Naive B cell (primary cell): Measurements from ENCODE around the gene LOXL1. TPM values are rescaled to one million over a fixed set of nuclear protein-coding genes. Genes with fewer than 3 reads are reported as not detected.

ENCODE experiments used
- ATAC-seq, 2 donors: fragments of 150-1000 bp; cut with Tn5 transposase; 2 replicates each; pipeline ENCODE4 v1.10.0; 2021; ENCODE audit warnings: low read depth in 2 of 2, mild to moderate bottlenecking in 2 of 2, moderate library complexity in 2 of 2
- DNase-seq: peaks from one replicate; pipeline ENCODE4 v3.0.0; 2022
- H3K27ac Mint-ChIP-seq, 6 donors: one replicate each; pipeline ENCODE4 v1.8.0; 2020 to 2022; ENCODE audit warnings: mild to moderate bottlenecking in 6 of 6, mixed read lengths in 6 of 6, moderate library complexity in 5 of 6, inconsistent platforms in 2 of 6
- H3K27me3 Mint-ChIP-seq, 3 donors: one replicate each; pipeline ENCODE4 v1.8.0; 2021 to 2022; ENCODE audit warnings: mixed read lengths in 3 of 3, mild to moderate bottlenecking in 1 of 3
- H3K36me3 Mint-ChIP-seq, 2 donors: one replicate each; pipeline ENCODE4 v1.8.0; 2020 to 2022; ENCODE audit warnings: mixed read lengths in 2 of 2, inconsistent platforms in 1 of 2, mild to moderate bottlenecking in 1 of 2
- H3K4me1 Mint-ChIP-seq, 3 donors: one replicate each; pipeline ENCODE4 v1.8.0; 2020 to 2022; ENCODE audit warnings: mixed read lengths in 3 of 3, inconsistent platforms in 1 of 3, mild to moderate bottlenecking in 1 of 3, moderate library complexity in 1 of 3
- H3K4me3 Mint-ChIP-seq, 8 donors: one replicate each; pipeline ENCODE4 v1.8.0; 2020 to 2022; ENCODE audit warnings: mild to moderate bottlenecking in 8 of 8, mixed read lengths in 8 of 8, moderate library complexity in 8 of 8, inconsistent platforms in 2 of 8
- H3K9me3 Mint-ChIP-seq, 7 donors: one replicate each; pipeline ENCODE4 v1.8.0; 2020 to 2022; ENCODE audit warnings: mixed read lengths in 7 of 7, mild to moderate bottlenecking in 5 of 7, inconsistent platforms in 2 of 7, moderate library complexity in 1 of 7
- polyA plus RNA-seq, 6 donors: library from polyadenylated mRNA; unstranded; fragments of 300-500 nt; fragmentation: Illumina TruSeq; gene quantifications; one replicate each; pipeline ENCODE4 v1.2.3, GENCODE V29; 2021; ENCODE audit warnings: low read depth in 6 of 6

Gene LOXL1, protein sequence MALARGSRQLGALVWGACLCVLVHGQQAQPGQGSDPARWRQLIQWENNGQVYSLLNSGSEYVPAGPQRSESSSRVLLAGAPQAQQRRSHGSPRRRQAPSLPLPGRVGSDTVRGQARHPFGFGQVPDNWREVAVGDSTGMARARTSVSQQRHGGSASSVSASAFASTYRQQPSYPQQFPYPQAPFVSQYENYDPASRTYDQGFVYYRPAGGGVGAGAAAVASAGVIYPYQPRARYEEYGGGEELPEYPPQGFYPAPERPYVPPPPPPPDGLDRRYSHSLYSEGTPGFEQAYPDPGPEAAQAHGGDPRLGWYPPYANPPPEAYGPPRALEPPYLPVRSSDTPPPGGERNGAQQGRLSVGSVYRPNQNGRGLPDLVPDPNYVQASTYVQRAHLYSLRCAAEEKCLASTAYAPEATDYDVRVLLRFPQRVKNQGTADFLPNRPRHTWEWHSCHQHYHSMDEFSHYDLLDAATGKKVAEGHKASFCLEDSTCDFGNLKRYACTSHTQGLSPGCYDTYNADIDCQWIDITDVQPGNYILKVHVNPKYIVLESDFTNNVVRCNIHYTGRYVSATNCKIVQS
- polyA plus RNA-seq = under 1 TPM in 2 of 6 donors, not detected in 4; 0.19 to 0.48 TPM

- H3K4me3 Mint-ChIP-seq = peak within 1 kb of the TSS; percentile 25 to 86 (median 74)
- H3K27ac Mint-ChIP-seq = peak within 1 kb of the TSS in 3 of 6 donors; percentile 26 to 82 (median 29)
- no peaks in the 10 kb centered on the region for H3K9me3 Mint-ChIP-seq
- ATAC-seq = no peak
- peaks cover 18 to 58% (median 46%) of the 10 kb centered on the region in 3 donors for H3K27me3 Mint-ChIP-seq
- H3K4me1 Mint-ChIP-seq = peaks cover 18 to 32% (median 21%) of the 10 kb centered on the region in 3 donors
- no peaks in the 10 kb centered on the region for H3K36me3 Mint-ChIP-seq
- no peak for DNase-seq
Observed at GRCh38 chr15:73926219-73927002, at the start of gene LOXL1. Gene LOXL1, plus strand, starts transcription at chr15:73926462. Its CDS starts 322 bp downstream, at chr15:73926784.

DNA sequence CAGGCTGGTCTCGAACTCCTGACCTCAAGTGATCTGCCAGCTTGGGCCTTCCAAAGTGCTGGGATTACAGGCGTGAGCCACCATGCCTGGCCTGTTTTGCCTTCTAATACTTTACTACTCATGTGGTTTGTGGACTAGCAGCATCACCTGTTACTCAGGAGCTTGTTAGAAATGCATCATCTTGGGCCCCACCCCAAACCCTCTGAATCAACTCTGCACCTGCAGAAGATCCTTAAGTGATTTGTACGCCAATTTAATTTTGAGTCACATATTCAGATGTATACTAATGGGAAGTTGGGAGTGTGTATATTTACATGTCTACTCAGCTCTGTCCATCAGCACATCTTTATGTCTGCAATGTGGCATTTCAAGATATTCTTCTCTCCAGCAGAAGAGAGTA lies 46.8 kb upstream of the LOXL1 start:
- Mint-ChIP-seq H3K27ac (no peak overlapping the region), H3K27me3 (peaks cover 6 to 48% (median 39%) of the 10 kb centered on the region in 3 donors), H3K4me3 (no peak overlapping the region), H3K36me3 (peaks cover 0 to 4% of the 10 kb centered on the region in 2 donors), H3K4me1 (no peaks in the 10 kb centered on the region), H3K9me3 (peaks cover 0 to under 1% (median 0%) of the 10 kb centered on the region in 7 donors)
- ATAC-seq (no peak), DNase-seq (no peak)

DNA sequence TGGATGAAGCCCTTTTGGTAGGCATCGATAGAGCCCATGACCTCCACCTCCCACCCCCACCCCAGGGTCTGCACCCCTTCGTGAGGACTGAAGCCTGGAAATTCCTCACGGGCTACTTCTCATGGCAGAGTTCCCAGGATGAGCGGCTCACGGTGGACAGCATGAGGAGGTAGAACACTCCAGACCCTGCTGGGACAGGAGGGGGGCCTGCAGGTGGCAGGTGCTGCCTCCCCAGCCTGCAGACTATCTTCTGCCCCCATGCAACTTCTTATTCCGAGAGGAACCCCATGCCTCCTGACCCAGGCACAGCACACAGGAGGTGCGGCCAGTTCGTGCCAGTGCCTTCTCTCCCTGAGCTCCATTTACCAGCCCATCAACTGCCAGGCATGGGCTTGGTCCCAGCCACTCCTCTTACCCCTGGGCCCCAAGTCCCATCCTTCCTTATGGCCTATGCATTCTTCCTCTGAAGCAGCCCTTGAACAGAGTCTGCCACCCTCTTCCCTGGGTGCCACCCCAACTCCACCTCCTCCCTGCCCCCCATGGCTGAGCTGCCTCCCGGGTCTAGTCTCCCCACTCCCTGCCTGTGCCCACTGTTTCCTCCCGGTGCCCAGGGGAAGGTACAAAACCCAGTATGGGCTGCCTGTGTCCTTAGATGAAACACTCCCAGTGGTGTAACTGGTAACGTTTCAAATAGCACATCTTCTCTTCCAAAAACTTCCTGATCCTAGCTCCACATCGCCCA lies 44.5 kb upstream of the LOXL1 start:
- Mint-ChIP-seq H3K4me3 (no peak overlapping the region), H3K27me3 (peaks cover 11 to 39% (median 22%) of the 10 kb centered on the region in 3 donors), H3K9me3 (no peaks in the 10 kb centered on the region), H3K4me1 (no peaks in the 10 kb centered on the region), H3K36me3 (no peaks in the 10 kb centered on the region), H3K27ac (no peak overlapping the region)
- DNase-seq = no peak
- no peak for ATAC-seq

DNA sequence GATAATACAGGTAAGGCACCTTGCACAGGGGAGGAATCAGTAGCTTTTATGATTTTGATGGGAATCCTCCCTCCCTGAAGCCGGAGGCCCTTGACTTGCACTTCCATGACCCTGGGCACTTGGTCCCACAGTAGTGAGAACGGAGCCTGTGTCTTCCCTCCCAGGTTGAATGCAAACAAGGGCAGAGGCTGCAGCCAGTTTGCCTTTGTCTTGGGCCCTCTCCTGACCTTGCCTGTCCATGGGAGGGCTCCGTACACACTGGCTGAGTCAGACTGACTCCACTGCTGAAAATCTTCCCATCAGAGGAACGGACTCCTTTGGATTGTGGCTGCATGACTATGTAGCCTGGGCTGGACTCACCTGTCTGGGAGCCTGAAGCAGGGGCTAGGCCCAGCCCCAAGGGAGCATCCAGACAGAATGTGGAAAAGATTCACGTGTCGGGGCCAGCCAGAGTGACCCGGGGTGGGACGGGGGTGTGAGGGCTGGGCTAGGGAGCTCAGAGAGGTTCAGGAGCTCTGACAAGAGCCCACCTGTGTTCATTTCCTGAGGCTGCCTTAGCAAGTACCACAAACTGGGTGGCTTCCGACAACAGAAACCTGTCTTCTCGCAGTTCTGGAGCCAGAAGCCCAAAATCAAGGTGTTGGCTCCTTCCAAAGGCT lies 43.4 kb upstream of the LOXL1 start:
- H3K27me3 Mint-ChIP-seq = peaks cover 11 to 39% (median 22%) of the 10 kb centered on the region in 3 donors
- no peaks in the 10 kb centered on the region for H3K9me3 Mint-ChIP-seq
- no peaks in the 10 kb centered on the region for H3K4me1 Mint-ChIP-seq
- H3K27ac Mint-ChIP-seq = no peak overlapping the region
- H3K36me3 Mint-ChIP-seq = no peaks in the 10 kb centered on the region
- DNase-seq = no peak
- H3K4me3 Mint-ChIP-seq = no peak overlapping the region
- no peak for ATAC-seq

GRCh38 chr15:73884159-73884558 lies 42.1 kb upstream of the LOXL1 start:
- Mint-ChIP-seq H3K4me3 (no peak overlapping the region), H3K9me3 (no peaks in the 10 kb centered on the region), H3K27ac (no peak overlapping the region), H3K36me3 (no peaks in the 10 kb centered on the region), H3K27me3 (peaks cover 11 to 47% (median 28%) of the 10 kb centered on the region in 3 donors), H3K4me1 (peaks cover 0 to 2% (median 0%) of the 10 kb centered on the region in 3 donors)
- DNase-seq (no peak), ATAC-seq (no peak)

GRCh38 chr15:73885954-73886700 lies 40.1 kb upstream of the LOXL1 start:
- DNase-seq (no peak), ATAC-seq (no peak)
- no peaks in the 10 kb centered on the region for H3K9me3 Mint-ChIP-seq
- peaks cover 0 to 2% (median 0%) of the 10 kb centered on the region in 3 donors for H3K4me1 Mint-ChIP-seq
- H3K27ac Mint-ChIP-seq = no peak overlapping the region
- no peaks in the 10 kb centered on the region for H3K36me3 Mint-ChIP-seq
- H3K27me3 Mint-ChIP-seq = peaks cover 10 to 51% (median 40%) of the 10 kb centered on the region in 3 donors
- H3K4me3 Mint-ChIP-seq = peak overlapping the region in 1 of 8 donors; percentile 7

GRCh38 chr15:73886717-73887345 lies 39.4 kb upstream of the LOXL1 start:
- DNase-seq (no peak), ATAC-seq (no peak)
- H3K36me3 Mint-ChIP-seq = no peaks in the 10 kb centered on the region
- peak overlapping the region in 1 of 6 donors; percentile 62 for H3K27ac Mint-ChIP-seq
- H3K27me3 Mint-ChIP-seq = peaks cover 10 to 44% (median 37%) of the 10 kb centered on the region in 3 donors
- H3K4me1 Mint-ChIP-seq = peaks cover 0 to 2% (median 0%) of the 10 kb centered on the region in 3 donors
- peak overlapping the region in 1 of 8 donors; percentile 7 for H3K4me3 Mint-ChIP-seq
- no peaks in the 10 kb centered on the region for H3K9me3 Mint-ChIP-seq

- Mint-ChIP-seq H3K4me1 (peaks cover 0 to 2% (median 0%) of the 10 kb centered on the region in 3 donors), H3K27ac (no peak overlapping the region), H3K4me3 (no peak overlapping the region), H3K9me3 (peaks cover 0 to 4% (median 2%) of the 10 kb centered on the region in 7 donors), H3K27me3 (peaks cover 10 to 37% (median 33%) of the 10 kb centered on the region in 3 donors), H3K36me3 (no peaks in the 10 kb centered on the region)
- no peak for DNase-seq
- no peak for ATAC-seq
Observed at GRCh38 chr15:73887481-73887880, 38.8 kb upstream of the LOXL1 start.

DNA sequence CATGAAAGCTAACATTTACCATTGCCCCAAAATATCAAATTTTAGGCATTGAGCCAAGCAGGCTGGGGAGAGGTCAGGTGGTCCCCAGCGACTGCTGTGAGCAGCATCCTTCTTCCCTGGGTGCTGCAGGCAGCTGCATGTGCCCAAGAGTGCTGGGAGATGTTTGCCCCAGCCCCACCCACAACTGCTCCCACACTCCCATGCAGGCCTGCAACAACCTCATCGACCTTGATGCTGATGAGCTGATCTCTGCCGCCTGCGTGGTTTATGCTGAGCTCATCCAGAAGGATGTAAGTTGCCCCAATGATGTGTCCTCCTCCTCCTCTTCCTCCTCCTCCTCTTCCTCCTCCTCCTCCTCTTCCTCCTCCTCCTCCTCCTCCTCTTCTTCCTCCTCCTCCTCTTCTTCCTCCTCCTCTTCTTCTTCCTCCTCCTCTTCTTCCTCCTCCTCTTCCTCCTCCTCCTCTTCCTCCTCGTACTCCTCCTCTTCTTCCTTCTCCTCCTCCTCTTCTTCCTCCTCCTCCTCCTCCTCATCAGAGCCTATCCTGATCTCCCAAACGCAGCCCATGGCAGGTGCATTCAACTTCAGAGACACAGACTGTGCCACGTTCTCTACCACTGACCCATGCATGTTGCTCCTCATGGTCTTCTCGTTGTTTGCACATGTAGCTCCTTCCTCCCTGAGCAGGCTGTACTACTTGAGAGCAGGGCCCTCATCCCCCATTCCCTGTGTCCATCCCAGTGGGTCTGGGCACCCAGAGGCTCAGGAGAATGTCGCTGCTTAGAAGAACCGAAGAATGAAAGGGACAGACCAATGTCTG lies 37.8 kb upstream of the LOXL1 start:
- ATAC-seq (no peak), DNase-seq (no peak)
- no peak overlapping the region for H3K27ac Mint-ChIP-seq

DNA sequence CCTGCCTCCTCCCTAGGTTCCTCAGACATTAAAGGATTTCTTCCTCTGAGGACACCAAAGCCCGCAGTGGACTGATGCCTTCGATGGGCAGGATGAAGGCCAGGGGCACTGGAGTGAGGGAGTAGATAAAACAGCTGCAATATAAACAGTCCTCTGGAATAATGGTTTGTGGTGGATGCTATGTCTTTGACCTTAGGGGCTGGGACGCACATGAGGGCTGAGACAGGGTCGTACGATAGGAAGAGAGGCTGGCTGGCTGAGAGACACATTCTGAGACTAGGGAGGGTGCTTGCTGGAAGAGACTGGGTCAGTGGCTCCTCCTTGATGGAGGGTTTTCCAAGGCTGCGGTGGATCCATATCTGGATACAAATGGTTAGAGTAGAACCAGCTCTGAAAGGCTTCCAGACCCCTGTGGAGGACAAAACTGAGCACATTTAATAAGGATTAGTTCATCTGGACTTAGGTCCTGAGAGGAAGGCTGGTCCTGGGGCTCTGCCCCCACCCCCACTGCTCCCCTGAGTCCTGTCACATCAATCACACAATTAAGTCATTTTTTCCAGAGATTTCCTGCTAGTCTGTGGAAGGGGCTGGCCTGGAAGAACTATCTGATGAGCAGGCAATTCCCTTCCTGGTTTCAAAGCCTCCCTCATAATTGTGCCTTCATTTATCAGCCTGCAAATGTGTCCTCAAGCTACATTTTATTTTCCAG lies 37.1 kb upstream of the LOXL1 start:
- H3K4me3 Mint-ChIP-seq = no peak overlapping the region
- H3K36me3 Mint-ChIP-seq = no peaks in the 10 kb centered on the region
- H3K27me3 Mint-ChIP-seq = peaks cover 21 to 32% (median 27%) of the 10 kb centered on the region in 3 donors
- H3K27ac Mint-ChIP-seq = no peak overlapping the region
- H3K9me3 Mint-ChIP-seq = peaks cover 0 to 8% (median 5%) of the 10 kb centered on the region in 7 donors
- no peak for ATAC-seq
- H3K4me1 Mint-ChIP-seq = peaks cover 0 to 2% (median 0%) of the 10 kb centered on the region in 3 donors
- DNase-seq = no peak

More for the DNA sequence above, 37.8 kb upstream of the LOXL1 start:
- H3K36me3 Mint-ChIP-seq = no peaks in the 10 kb centered on the region
- no peak overlapping the region for H3K4me3 Mint-ChIP-seq
- H3K9me3 Mint-ChIP-seq = peaks cover 0 to 8% (median 5%) of the 10 kb centered on the region in 7 donors
- H3K27me3 Mint-ChIP-seq = peaks cover 19 to 35% (median 33%) of the 10 kb centered on the region in 3 donors
- peaks cover 0 to 2% (median 0%) of the 10 kb centered on the region in 3 donors for H3K4me1 Mint-ChIP-seq
